K562 (cell line): ENCODE measurements around the gene TNFSF13. TPM values are rescaled to one million over a fixed set of nuclear protein-coding genes. Genes with fewer than 3 reads are reported as not detected.

Experiments
- ARID1B ChIP-seq: fragments of 450-650 bp; IDR thresholded peaks from 2 replicates; pipeline ENCODE4 v1.6.1; 2016; ENCODE audit warnings: antibody characterized with exemption, mild to moderate bottlenecking, inconsistent platforms
- DPF2 ChIP-seq: fragments of 450-650 bp; IDR thresholded peaks from 2 replicates; pipeline ENCODE4 v1.6.1; 2016
- KDM1A ChIP-seq, 2 experiments: fragments of 450-650 bp; IDR thresholded peaks; 2 replicates each; pipeline ENCODE4 v1.6.1; 2016; ENCODE audit warnings: mild to moderate bottlenecking in 2 of 2
- LEF1 ChIP-seq: fragments of 450-650 bp; IDR thresholded peaks from 2 replicates; pipeline ENCODE4 v1.6.1; 2016; ENCODE audit warnings: mild to moderate bottlenecking
- MAZ ChIP-seq, 2 experiments: fragments of 450-650 bp in 1 of 2; sonication (generic) in 1 of 2; formaldehyde crosslinking; IDR thresholded peaks in 1 of 2; conservative IDR thresholded peaks in 1 of 2; 2 replicates each; pipeline versions ENCODE4 v1.4.0 to v1.5.0; 2020; ENCODE audit warnings: mild to moderate bottlenecking in 1 of 2, missing genetic modification reagents in 1 of 2
- NCOR1 ChIP-seq: fragments of 450-650 bp; IDR thresholded peaks from 2 replicates; pipeline ENCODE4 v1.6.1; 2016; ENCODE audit warnings: mild to moderate bottlenecking, moderate library complexity
- SMAD2 ChIP-seq: fragments of 150-350 bp; IDR thresholded peaks from 2 replicates; pipeline ENCODE4 v1.6.1; 2014; ENCODE audit warnings: low read depth, mild to moderate bottlenecking, low read length
- SMAD4 ChIP-seq: fragments of 250-450 bp; sonication (Bioruptor Pico); conservative IDR thresholded peaks from 2 replicates; pipeline ENCODE4 v1.8.0; 2021; ENCODE audit warnings: inconsistent platforms, mild to moderate bottlenecking, moderate library complexity
- SOX6 ChIP-seq: fragments of 450-650 bp; IDR thresholded peaks from 2 replicates; pipeline ENCODE4 v1.6.1; 2014; ENCODE audit warnings: mild to moderate bottlenecking
- SP2 ChIP-seq: IDR thresholded peaks from 2 replicates; pipeline ENCODE4 v1.6.1; 2011; ENCODE audit warnings: mild to moderate bottlenecking, low read depth, low read length, moderate library complexity; ENCODE audit not compliant: poor library complexity, severe bottlenecking; ENCODE audit errors: extremely low read depth
- TRIM24 ChIP-seq, 2 experiments: fragments of 450-650 bp; IDR thresholded peaks; 2 replicates each; pipeline ENCODE4 v1.6.1; 2016
- YBX1 ChIP-seq: fragments of 450-650 bp; IDR thresholded peaks from 2 replicates; pipeline ENCODE4 v1.7.1; 2016; ENCODE audit warnings: mild to moderate bottlenecking
- ZNF77 ChIP-seq: fragments of 250-450 bp; sonication (Bioruptor Pico); IDR thresholded peaks from 2 replicates; pipeline ENCODE4 v1.5.0; 2020
- polyA plus RNA-seq, 8 experiments: library from polyadenylated mRNA; depleted of rRNA in 4 of 8; stranded (reverse) in 5 of 8; unstranded in 3 of 8; fragments of >200 nt; fragmentation: Nextera tagmentation in 2 of 8; fragmentation: Illumina TruSeq in 1 of 8; extraction: Ambion mirVana in 2 of 8; extraction: Trizol in 1 of 8; gene quantifications; 2 replicates each; pipeline versions ENCODE4 v1.2.1 to v1.2.3, GENCODE V29; 2011 to 2014; ENCODE audit warnings: inconsistent platforms in 1 of 8, missing spikeins in 1 of 8
- total RNA-seq, 7 experiments: library from RNA; depleted of rRNA in 6 of 7; stranded (reverse); fragments of >200 nt in 6 of 7; fragmentation: Illumina TruSeq in 2 of 7; extraction: Trizol in 2 of 7; gene quantifications; 2 replicates each; pipeline versions ENCODE4 v1.2.1 to v1.2.3, GENCODE V29; 2011 to 2021; ENCODE audit warnings: low replicate concordance in 1 of 7
- TF ChIP-seq, protein P1 (sequence below): fragments of 450-650 bp; IDR thresholded peaks from 2 replicates; pipeline ENCODE4 v1.7.1; 2018; ENCODE audit warnings: mild to moderate bottlenecking, low read depth; ENCODE audit not compliant: partially characterized antibody
- TF ChIP-seq, protein P2 (sequence below): fragments of 200-600 bp; sonication (generic); IDR thresholded peaks from one replicate; pipeline ENCODE4 v1.6.1; 2012; ENCODE audit warnings: mild to moderate bottlenecking, low read depth, low read length, inconsistent platforms

TNFSF13 gene
- total and polyA plus RNA-seq, 9 of the 15 experiments (the other 6 are each of a cell fraction or from before 2014, with no cell fraction given) = 0.04 to 0.51 (median 0.19) TPM; not detected in 1

DNA sequence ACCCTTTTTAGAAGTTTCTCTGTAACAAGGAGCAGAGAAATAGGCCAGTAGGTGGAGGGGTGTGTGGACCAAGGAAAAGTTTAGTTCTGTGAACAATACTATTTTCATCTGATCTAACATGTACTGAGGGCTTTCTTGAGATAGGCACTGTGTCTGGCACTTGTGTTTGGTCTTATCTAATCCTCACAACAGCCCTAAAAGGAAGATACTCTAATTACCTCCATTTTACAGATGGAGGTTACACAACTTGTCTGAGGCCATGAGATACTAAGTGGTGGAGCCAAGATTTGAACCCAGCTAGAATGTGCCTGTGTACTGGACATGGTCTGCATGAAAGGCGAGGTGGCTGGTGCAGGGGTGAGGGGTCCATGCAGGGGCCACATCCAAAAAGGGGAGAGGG lies 5.2 kb upstream of the TNFSF13 start (continued):
- peak; percentile 68; the same call in 1 of the 2 replicates for TF ChIP-seq SOX6
- peak; percentile 35; the same call in 1 of the 2 replicates for TF ChIP-seq DPF2
- TF ChIP-seq SMAD2 = no peak
- peak; percentile 28 to 61; a peak in 1 of 4 replicates for TF ChIP-seq TRIM24 (IDR thresholded peaks at IDR 0.05)
- TF ChIP-seq SMAD4 (CRISPR knock-in tag) = 0 out of 2 replicates have a peak, but pooled peaks have one; percentile 24
- TF ChIP-seq MAZ (CRISPR knock-in tag; conservative IDR thresholded peaks at IDR 0.05 in 1 of 2, IDR thresholded peaks at IDR 0.05 in 1 of 2) = no peak
- TF ChIP-seq LEF1 = no peak
- no peak for TF ChIP-seq YBX1
- TF ChIP-seq, protein P1, sequence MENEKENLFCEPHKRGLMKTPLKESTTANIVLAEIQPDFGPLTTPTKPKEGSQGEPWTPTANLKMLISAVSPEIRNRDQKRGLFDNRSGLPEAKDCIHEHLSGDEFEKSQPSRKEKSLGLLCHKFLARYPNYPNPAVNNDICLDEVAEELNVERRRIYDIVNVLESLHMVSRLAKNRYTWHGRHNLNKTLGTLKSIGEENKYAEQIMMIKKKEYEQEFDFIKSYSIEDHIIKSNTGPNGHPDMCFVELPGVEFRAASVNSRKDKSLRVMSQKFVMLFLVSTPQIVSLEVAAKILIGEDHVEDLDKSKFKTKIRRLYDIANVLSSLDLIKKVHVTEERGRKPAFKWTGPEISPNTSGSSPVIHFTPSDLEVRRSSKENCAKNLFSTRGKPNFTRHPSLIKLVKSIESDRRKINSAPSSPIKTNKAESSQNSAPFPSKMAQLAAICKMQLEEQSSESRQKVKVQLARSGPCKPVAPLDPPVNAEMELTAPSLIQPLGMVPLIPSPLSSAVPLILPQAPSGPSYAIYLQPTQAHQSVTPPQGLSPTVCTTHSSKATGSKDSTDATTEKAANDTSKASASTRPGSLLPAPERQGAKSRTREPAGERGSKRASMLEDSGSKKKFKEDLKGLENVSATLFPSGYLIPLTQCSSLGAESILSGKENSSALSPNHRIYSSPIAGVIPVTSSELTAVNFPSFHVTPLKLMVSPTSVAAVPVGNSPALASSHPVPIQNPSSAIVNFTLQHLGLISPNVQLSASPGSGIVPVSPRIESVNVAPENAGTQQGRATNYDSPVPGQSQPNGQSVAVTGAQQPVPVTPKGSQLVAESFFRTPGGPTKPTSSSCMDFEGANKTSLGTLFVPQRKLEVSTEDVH = no peak
- peak; percentile 71 for TF ChIP-seq ARID1B
- TF ChIP-seq, protein P2, sequence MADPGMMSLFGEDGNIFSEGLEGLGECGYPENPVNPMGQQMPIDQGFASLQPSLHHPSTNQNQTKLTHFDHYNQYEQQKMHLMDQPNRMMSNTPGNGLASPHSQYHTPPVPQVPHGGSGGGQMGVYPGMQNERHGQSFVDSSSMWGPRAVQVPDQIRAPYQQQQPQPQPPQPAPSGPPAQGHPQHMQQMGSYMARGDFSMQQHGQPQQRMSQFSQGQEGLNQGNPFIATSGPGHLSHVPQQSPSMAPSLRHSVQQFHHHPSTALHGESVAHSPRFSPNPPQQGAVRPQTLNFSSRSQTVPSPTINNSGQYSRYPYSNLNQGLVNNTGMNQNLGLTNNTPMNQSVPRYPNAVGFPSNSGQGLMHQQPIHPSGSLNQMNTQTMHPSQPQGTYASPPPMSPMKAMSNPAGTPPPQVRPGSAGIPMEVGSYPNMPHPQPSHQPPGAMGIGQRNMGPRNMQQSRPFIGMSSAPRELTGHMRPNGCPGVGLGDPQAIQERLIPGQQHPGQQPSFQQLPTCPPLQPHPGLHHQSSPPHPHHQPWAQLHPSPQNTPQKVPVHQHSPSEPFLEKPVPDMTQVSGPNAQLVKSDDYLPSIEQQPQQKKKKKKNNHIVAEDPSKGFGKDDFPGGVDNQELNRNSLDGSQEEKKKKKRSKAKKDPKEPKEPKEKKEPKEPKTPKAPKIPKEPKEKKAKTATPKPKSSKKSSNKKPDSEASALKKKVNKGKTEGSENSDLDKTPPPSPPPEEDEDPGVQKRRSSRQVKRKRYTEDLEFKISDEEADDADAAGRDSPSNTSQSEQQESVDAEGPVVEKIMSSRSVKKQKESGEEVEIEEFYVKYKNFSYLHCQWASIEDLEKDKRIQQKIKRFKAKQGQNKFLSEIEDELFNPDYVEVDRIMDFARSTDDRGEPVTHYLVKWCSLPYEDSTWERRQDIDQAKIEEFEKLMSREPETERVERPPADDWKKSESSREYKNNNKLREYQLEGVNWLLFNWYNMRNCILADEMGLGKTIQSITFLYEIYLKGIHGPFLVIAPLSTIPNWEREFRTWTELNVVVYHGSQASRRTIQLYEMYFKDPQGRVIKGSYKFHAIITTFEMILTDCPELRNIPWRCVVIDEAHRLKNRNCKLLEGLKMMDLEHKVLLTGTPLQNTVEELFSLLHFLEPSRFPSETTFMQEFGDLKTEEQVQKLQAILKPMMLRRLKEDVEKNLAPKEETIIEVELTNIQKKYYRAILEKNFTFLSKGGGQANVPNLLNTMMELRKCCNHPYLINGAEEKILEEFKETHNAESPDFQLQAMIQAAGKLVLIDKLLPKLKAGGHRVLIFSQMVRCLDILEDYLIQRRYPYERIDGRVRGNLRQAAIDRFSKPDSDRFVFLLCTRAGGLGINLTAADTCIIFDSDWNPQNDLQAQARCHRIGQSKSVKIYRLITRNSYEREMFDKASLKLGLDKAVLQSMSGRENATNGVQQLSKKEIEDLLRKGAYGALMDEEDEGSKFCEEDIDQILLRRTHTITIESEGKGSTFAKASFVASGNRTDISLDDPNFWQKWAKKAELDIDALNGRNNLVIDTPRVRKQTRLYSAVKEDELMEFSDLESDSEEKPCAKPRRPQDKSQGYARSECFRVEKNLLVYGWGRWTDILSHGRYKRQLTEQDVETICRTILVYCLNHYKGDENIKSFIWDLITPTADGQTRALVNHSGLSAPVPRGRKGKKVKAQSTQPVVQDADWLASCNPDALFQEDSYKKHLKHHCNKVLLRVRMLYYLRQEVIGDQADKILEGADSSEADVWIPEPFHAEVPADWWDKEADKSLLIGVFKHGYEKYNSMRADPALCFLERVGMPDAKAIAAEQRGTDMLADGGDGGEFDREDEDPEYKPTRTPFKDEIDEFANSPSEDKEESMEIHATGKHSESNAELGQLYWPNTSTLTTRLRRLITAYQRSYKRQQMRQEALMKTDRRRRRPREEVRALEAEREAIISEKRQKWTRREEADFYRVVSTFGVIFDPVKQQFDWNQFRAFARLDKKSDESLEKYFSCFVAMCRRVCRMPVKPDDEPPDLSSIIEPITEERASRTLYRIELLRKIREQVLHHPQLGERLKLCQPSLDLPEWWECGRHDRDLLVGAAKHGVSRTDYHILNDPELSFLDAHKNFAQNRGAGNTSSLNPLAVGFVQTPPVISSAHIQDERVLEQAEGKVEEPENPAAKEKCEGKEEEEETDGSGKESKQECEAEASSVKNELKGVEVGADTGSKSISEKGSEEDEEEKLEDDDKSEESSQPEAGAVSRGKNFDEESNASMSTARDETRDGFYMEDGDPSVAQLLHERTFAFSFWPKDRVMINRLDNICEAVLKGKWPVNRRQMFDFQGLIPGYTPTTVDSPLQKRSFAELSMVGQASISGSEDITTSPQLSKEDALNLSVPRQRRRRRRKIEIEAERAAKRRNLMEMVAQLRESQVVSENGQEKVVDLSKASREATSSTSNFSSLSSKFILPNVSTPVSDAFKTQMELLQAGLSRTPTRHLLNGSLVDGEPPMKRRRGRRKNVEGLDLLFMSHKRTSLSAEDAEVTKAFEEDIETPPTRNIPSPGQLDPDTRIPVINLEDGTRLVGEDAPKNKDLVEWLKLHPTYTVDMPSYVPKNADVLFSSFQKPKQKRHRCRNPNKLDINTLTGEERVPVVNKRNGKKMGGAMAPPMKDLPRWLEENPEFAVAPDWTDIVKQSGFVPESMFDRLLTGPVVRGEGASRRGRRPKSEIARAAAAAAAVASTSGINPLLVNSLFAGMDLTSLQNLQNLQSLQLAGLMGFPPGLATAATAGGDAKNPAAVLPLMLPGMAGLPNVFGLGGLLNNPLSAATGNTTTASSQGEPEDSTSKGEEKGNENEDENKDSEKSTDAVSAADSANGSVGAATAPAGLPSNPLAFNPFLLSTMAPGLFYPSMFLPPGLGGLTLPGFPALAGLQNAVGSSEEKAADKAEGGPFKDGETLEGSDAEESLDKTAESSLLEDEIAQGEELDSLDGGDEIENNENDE = no peak
- TF ChIP-seq KDM1A (IDR thresholded peaks at IDR 0.05) = peak in 1 of 2 experiments; percentile 12; a peak in 1 of 4 replicates
- TF ChIP-seq NCOR1 = peak; percentile 58
- no peak for TF ChIP-seq ZNF77
- no peak for TF ChIP-seq SP2
